ENCODE results near the gene NHSL2. TPM values are rescaled to one million over a fixed set of nuclear protein-coding genes. Genes with fewer than 3 reads are reported as not detected.

NHSL2 gene
- total RNA-seq, 2 donors from 2014 or later = 6.9 to 11.2 TPM

DNA sequence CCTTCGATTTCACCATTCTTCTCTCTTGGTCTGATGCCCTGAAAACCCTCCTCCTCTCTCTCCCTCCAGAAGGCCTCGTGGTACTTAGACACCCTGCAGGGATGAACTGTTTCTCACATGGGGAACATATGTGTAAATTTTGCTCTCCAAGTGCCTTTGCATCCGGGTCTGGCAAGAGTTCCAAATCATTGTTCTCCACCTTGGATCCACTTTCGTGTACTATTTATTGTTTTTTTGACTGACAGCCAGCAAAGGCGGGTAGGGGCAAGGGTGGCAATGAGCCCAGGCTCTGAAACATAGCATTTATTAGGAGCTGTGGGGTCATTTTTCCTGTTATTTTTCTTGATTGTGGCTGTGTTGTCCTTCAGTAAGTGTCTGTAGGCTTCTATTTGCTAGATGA lies 139.4 kb downstream of the NHSL2 start:
- no peaks in the 10 kb centered on the region for H3K27me3 ChIP-seq (ENCODE audit: control insufficient read depth, insufficient read depth, low read length, poor library complexity, severe bottlenecking)

DNA sequence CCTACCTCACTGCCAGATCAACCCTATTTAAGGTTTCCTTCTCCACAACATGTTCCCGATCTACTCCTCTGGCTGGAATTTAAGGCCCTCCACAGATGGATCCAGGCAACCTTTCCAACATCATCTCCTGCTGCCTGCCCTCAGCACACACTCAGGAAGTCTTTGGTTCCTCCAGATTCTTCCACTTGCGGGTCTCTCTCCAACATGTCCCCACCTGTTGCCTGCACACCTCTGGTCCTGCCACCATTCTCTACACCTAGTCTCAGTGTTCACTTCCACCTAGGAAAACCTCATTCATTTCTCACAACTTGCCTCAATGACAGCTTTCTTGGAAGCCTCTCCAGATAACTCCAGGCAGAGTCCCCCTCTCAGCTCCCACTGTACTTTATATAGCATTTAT lies 140.9 kb downstream of the NHSL2 start:
- Mint-ChIP-seq H3K9me3 (peaks cover 64% of the 10 kb centered on the region), H3K4me3 (no peak overlapping the region), H3K36me3 (ENCODE audit: low read depth) (peaks cover 5% of the 10 kb centered on the region), H3K4me1 (peaks cover 8% of the 10 kb centered on the region), H3K27me3 (ENCODE audit: insufficient read depth) (no peaks in the 10 kb centered on the region), H3K27ac (no peak overlapping the region)
- H3K9me3 ChIP-seq (ENCODE audit: control insufficient read depth, low read length) = no peaks in the 10 kb centered on the region
- H3K27me3 ChIP-seq (ENCODE audit: control insufficient read depth, insufficient read depth, low read length, poor library complexity, severe bottlenecking) = no peaks in the 10 kb centered on the region
- H3K27ac ChIP-seq (ENCODE audit: low read depth, low read length) = no peak overlapping the region
- 97 to 100% methylated on average over 1 to 2 of the region's 2 CpGs for WGBS, 2 experiments (ENCODE audit: insufficient coverage in 1 of 2, insufficient read length in 1 of 2)
- TF ChIP-seq, protein P1, sequence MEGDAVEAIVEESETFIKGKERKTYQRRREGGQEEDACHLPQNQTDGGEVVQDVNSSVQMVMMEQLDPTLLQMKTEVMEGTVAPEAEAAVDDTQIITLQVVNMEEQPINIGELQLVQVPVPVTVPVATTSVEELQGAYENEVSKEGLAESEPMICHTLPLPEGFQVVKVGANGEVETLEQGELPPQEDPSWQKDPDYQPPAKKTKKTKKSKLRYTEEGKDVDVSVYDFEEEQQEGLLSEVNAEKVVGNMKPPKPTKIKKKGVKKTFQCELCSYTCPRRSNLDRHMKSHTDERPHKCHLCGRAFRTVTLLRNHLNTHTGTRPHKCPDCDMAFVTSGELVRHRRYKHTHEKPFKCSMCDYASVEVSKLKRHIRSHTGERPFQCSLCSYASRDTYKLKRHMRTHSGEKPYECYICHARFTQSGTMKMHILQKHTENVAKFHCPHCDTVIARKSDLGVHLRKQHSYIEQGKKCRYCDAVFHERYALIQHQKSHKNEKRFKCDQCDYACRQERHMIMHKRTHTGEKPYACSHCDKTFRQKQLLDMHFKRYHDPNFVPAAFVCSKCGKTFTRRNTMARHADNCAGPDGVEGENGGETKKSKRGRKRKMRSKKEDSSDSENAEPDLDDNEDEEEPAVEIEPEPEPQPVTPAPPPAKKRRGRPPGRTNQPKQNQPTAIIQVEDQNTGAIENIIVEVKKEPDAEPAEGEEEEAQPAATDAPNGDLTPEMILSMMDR (conservative IDR thresholded peaks at IDR 0.05) = no peak
- H3K9ac ChIP-seq (ENCODE audit: extremely low read depth, low read length, poor library complexity, severe bottlenecking) = no peak overlapping the region
- peak; percentile 12 for DNase-seq
- no peaks in the 10 kb centered on the region for H3K36me3 ChIP-seq (ENCODE audit: control insufficient read depth, insufficient read depth, low read length)
- H3K4me1 ChIP-seq (ENCODE audit: control insufficient read depth, insufficient read depth, low read length) = no peaks in the 10 kb centered on the region
- no peak overlapping the region for H3K4me3 ChIP-seq (ENCODE audit: low read length)

More for the DNA sequence above, 139.4 kb downstream of the NHSL2 start:
- Histone ChIP-seq H3K4me1 (ENCODE audit: control insufficient read depth, insufficient read depth, low read length) (no peaks in the 10 kb centered on the region), H3K9me3 (ENCODE audit: control insufficient read depth, low read length) (no peaks in the 10 kb centered on the region), H3K4me3 (ENCODE audit: low read length) (no peak overlapping the region), H3K27ac (ENCODE audit: low read depth, low read length) (no peak overlapping the region), H3K36me3 (ENCODE audit: control insufficient read depth, insufficient read depth, low read length) (no peaks in the 10 kb centered on the region), H3K9ac (ENCODE audit: extremely low read depth, low read length, poor library complexity, severe bottlenecking) (no peak overlapping the region)
- H3K4me3 Mint-ChIP-seq = no peak overlapping the region
- H3K4me1 Mint-ChIP-seq = peaks cover 19% of the 10 kb centered on the region
- TF ChIP-seq, protein P1 (conservative IDR thresholded peaks at IDR 0.05) = no peak
- H3K27ac Mint-ChIP-seq = no peak overlapping the region
- DNase-seq = peak; percentile 4
- WGBS, 2 experiments (ENCODE audit: insufficient coverage in 1 of 2, insufficient read length in 1 of 2) = 93% methylated on average over 5 of the region's 5 CpGs; no CpG with 5 or more reads in 1 of the 2 experiments
- peaks cover 72% of the 10 kb centered on the region for H3K9me3 Mint-ChIP-seq
- H3K27me3 Mint-ChIP-seq (ENCODE audit: insufficient read depth) = no peaks in the 10 kb centered on the region
- H3K36me3 Mint-ChIP-seq (ENCODE audit: low read depth) = peaks cover 5% of the 10 kb centered on the region

DNA sequence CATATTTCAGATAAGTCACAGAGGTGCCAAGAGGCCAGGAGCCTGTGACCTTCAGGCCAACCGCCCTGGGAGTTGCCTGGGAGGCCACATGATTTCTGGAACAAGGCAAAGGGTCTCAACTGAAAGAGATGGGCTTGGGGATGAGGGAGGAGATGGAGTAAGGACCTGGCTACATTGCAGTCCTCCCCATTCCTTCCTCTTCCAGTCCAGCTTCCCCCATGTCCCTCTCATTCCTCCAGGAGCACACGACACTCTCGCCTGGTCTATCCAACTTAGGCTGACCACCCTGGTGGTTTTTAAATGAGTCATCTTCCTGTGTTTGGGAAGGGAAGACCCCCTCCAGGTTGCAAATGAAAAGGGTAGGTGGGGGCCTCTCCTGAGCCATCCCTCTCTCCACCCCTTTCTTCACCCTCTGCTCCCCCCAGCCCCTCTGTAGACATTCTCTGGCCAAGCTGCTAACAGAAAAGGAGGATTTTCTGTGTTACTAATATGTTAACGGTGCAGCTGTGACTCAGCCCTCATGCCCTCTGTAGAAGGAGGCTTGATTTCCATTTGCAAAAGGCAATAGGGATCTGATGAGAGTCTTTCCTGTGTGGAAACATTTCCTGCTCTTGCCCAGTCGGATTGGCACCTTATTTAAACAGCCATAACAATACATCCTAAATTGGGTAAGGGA lies 141.9 kb downstream of the NHSL2 start:
- Histone ChIP-seq H3K9me3 (ENCODE audit: control insufficient read depth, low read length) (no peaks in the 10 kb centered on the region), H3K9ac (ENCODE audit: extremely low read depth, low read length, poor library complexity, severe bottlenecking) (no peak overlapping the region), H3K4me1 (ENCODE audit: control insufficient read depth, insufficient read depth, low read length) (no peaks in the 10 kb centered on the region), H3K27ac (ENCODE audit: low read depth, low read length) (no peak overlapping the region), H3K27me3 (ENCODE audit: control insufficient read depth, insufficient read depth, low read length, poor library complexity, severe bottlenecking) (no peaks in the 10 kb centered on the region), H3K4me3 (ENCODE audit: low read length) (no peak overlapping the region), H3K36me3 (ENCODE audit: control insufficient read depth, insufficient read depth, low read length) (no peaks in the 10 kb centered on the region)
- TF ChIP-seq, protein P1 (conservative IDR thresholded peaks at IDR 0.05) = no peak
- peaks cover 8% of the 10 kb centered on the region for H3K4me1 Mint-ChIP-seq
- no peak overlapping the region for H3K27ac Mint-ChIP-seq
- WGBS, 2 experiments (ENCODE audit: insufficient coverage in 1 of 2, insufficient read length in 1 of 2) = 57% methylated on average over 4 of the region's 5 CpGs; no CpG with 5 or more reads in 1 of the 2 experiments
- H3K4me3 Mint-ChIP-seq = no peak overlapping the region
- H3K27me3 Mint-ChIP-seq (ENCODE audit: insufficient read depth) = no peaks in the 10 kb centered on the region
- DNase-seq = peak; percentile 67
- peaks cover 62% of the 10 kb centered on the region for H3K9me3 Mint-ChIP-seq
- peaks cover 5% of the 10 kb centered on the region for H3K36me3 Mint-ChIP-seq (ENCODE audit: low read depth)

Data from endodermal cell (in vitro differentiated cells).